SK-N-SH treated with all-trans-retinoic acid at 6 μM for 48 hours (cell line): ENCODE results near the gene SPECC1.

Experiments used
- ATAC-seq: fragments of 200-7000 bp; cut with Tn5 transposase; 3 replicates; pipeline ENCODE4 v1.9.1; 2020; ENCODE audit warnings: mild to moderate bottlenecking, moderate library complexity
- ARNTL ChIP-seq: fragments of 450-650 bp; formaldehyde crosslinking; IDR thresholded peaks from 2 replicates; pipeline ENCODE4 v1.5.0; 2020; ENCODE audit warnings: low read depth, mild to moderate bottlenecking, moderate library complexity, borderline replicate concordance
- BACH2 ChIP-seq: fragments of 250-450 bp; sonication (Bioruptor Pico); IDR thresholded peaks from 2 replicates; pipeline ENCODE4 v1.9.0; 2021; ENCODE audit warnings: mild to moderate bottlenecking, borderline replicate concordance
- CSDC2 ChIP-seq: fragments of 250-450 bp; sonication (Bioruptor Pico); IDR thresholded peaks from 2 replicates; pipeline ENCODE4 v1.5.0; 2020; ENCODE audit warnings: mild to moderate bottlenecking, moderate library complexity
- CSRNP3 ChIP-seq: fragments of 250-450 bp; sonication (Bioruptor Pico); IDR thresholded peaks from 2 replicates; pipeline ENCODE4 v1.5.1; 2021; ENCODE audit warnings: mild to moderate bottlenecking, moderate library complexity
- ESRRG ChIP-seq: fragments of 250-450 bp; sonication (Bioruptor Pico); IDR thresholded peaks from 2 replicates; pipeline ENCODE4 v1.6.1; 2021; ENCODE audit warnings: mild to moderate bottlenecking
- ISL1 ChIP-seq: fragments of 250-450 bp; sonication (Bioruptor Pico); IDR thresholded peaks from 2 replicates; pipeline ENCODE4 v2.1.2; 2022; ENCODE audit warnings: mild to moderate bottlenecking, moderate library complexity
- PATZ1 ChIP-seq: fragments of 250-450 bp; sonication (Bioruptor Pico); IDR thresholded peaks from 2 replicates; pipeline ENCODE4 v1.8.0; 2020; ENCODE audit warnings: mild to moderate bottlenecking, moderate library complexity, borderline replicate concordance
- PPARA ChIP-seq: fragments of 250-450 bp; sonication (Bioruptor Pico); IDR thresholded peaks from 2 replicates; pipeline ENCODE4 v1.5.0; 2020; ENCODE audit warnings: mild to moderate bottlenecking, borderline replicate concordance
- RARB ChIP-seq: fragments of 250-450 bp; sonication (Bioruptor Pico); IDR thresholded peaks from 2 replicates; pipeline ENCODE4 v1.8.0; 2021; ENCODE audit warnings: mild to moderate bottlenecking, moderate library complexity
- TCF4 ChIP-seq: fragments of 250-450 bp; sonication (Bioruptor Pico); IDR thresholded peaks from 2 replicates; pipeline ENCODE4 v1.8.0; 2021; ENCODE audit warnings: mild to moderate bottlenecking, moderate library complexity, borderline replicate concordance
- TOX ChIP-seq: fragments of 250-450 bp; sonication (Bioruptor Pico); IDR thresholded peaks from 2 replicates; pipeline ENCODE4 v1.8.0; 2021; ENCODE audit warnings: mild to moderate bottlenecking, moderate library complexity, borderline replicate concordance
- TSHZ2 ChIP-seq: fragments of 250-450 bp; sonication (Bioruptor Pico); IDR thresholded peaks from 2 replicates; pipeline ENCODE4 v1.5.0; 2020; ENCODE audit warnings: mild to moderate bottlenecking, moderate library complexity
- ZFP3 ChIP-seq: fragments of 250-450 bp; sonication (Bioruptor Pico); IDR thresholded peaks from 2 replicates; pipeline ENCODE4 v1.5.0; 2020; ENCODE audit warnings: mild to moderate bottlenecking, moderate library complexity
- ZFP30 ChIP-seq: fragments of 450-650 bp; formaldehyde crosslinking; IDR thresholded peaks from 2 replicates; pipeline ENCODE4 v1.5.0; 2022; ENCODE audit warnings: mild to moderate bottlenecking, moderate library complexity
- ZNF70 ChIP-seq: fragments of 450-650 bp; formaldehyde crosslinking; IDR thresholded peaks from 2 replicates; pipeline ENCODE4 v1.5.0; 2020; ENCODE audit warnings: mild to moderate bottlenecking, moderate library complexity
- ZNF8 ChIP-seq: fragments of 450-650 bp; formaldehyde crosslinking; IDR thresholded peaks from 2 replicates; pipeline ENCODE4 v1.5.0; 2020; ENCODE audit warnings: mild to moderate bottlenecking, moderate library complexity
- TF ChIP-seq, protein P1 (sequence below): fragments of 250-450 bp; sonication (Bioruptor Pico); IDR thresholded peaks from 2 replicates; pipeline ENCODE4 v1.8.0; 2021; ENCODE audit warnings: low read depth, mild to moderate bottlenecking, moderate library complexity, borderline replicate concordance

The SPECC1 gene

DNA sequence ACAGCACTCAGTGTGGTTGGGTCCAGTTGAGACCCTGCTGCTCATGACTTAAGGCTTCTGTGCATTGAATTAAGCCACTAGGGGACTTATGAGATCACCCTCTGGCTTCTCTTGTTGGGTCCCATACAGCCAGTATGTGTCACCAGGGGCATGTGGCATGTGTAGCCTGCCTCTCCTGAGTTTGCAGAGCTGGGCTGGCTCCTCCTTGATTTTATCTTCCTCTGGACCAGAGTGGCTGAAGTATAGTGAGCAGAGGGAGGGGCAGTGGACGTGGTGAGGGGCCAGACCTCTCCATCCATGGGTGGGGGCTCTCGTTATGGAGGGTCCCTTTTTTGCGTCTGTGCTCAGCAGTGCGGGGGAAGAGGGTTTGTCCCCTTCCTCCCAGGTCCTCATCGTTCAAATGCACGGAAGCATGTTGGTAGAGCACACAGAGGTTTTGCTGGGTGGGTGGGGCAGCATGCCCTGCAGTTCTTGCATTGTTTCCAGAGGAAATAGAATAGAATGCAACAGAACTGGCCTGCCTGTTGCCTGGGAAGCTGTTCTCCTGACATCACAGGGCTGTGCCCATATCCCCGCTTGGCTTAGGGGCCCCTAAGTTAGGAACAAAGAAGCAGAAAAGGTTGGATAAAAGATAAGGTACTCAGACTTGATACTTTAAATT lies 77.4 kb downstream of the SPECC1 start:
- TF ChIP-seq TCF4 (CRISPR knock-in tag) (no peak), ESRRG (CRISPR knock-in tag) (no peak), ISL1 (no peak)
- no peak for ATAC-seq

GRCh38 chr17:20087538-20088250 lies 78.5 kb downstream of the SPECC1 start:
- ATAC-seq = no peak
- TF ChIP-seq ZNF70 (CRISPR knock-in tag) (no peak), PATZ1 (CRISPR knock-in tag) (no peak), ZNF8 (CRISPR knock-in tag) (no peak), ARNTL (no peak), TOX (CRISPR knock-in tag) (no peak), PPARA (CRISPR knock-in tag) (no peak), ZFP3 (CRISPR knock-in tag) (no peak), ZFP30 (CRISPR knock-in tag) (no peak), CSRNP3 (CRISPR knock-in tag) (no peak), BACH2 (CRISPR knock-in tag) (no peak), ESRRG (CRISPR knock-in tag) (no peak), TSHZ2 (no peak), CSDC2 (CRISPR knock-in tag) (no peak)
- TF ChIP-seq, protein P1, sequence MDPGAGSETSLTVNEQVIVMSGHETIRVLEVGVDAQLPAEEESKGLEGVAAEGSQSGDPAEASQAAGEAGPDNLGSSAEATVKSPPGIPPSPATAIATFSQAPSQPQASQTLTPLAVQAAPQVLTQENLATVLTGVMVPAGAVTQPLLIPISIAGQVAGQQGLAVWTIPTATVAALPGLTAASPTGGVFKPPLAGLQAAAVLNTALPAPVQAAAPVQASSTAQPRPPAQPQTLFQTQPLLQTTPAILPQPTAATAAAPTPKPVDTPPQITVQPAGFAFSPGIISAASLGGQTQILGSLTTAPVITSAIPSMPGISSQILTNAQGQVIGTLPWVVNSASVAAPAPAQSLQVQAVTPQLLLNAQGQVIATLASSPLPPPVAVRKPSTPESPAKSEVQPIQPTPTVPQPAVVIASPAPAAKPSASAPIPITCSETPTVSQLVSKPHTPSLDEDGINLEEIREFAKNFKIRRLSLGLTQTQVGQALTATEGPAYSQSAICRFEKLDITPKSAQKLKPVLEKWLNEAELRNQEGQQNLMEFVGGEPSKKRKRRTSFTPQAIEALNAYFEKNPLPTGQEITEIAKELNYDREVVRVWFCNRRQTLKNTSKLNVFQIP = no peak

DNA sequence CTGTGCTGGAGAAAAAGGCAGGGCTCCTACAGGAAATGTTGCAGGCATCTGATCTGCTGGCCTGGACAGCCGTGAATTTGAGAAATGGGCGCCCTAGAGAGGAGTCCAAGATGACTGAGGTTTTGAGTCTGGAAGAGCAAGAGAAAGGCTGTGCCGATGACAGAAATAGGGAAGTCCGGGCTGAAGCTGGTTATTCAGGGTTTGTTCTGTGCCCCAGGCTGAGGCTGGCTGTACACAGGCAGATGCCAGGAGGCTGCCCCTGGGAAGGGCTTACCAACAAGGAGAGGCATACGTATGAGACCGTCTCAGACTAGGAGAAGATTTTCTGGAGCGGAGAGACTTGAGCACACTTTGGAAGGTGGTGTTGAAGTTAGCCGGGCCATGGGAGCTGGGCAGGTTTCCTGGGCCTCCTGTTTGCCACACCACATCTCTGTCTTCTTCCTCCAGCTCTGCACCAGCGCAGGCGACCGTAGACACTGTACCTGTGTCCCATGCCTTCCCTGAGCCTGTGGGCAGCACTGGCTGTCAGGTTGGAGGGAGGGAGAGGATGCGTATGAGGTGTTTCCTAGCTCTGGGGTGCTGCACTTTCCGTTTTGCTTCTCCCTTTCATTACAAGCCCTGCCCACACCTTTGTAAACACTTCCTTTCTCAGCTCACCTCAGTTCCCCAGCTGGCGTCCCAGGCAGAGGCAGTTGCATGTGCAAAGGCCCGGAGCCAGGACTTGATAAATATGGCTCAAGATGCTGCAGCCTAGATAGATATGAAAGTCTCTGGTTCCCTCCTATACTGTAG lies 80.8 kb downstream of the SPECC1 start:
- TF ChIP-seq CSDC2 (CRISPR knock-in tag) (no peak), PATZ1 (CRISPR knock-in tag) (no peak), RARB (CRISPR knock-in tag) (no peak), CSRNP3 (CRISPR knock-in tag) (no peak), ESRRG (CRISPR knock-in tag) (no peak), ARNTL (no peak)
- TF ChIP-seq, all 23 proteins: peak for 0
- no peak for ATAC-seq
